ENCODE data around the gene ADSS1. TPM values are rescaled to one million over a fixed set of nuclear protein-coding genes. Genes with fewer than 3 reads are reported as not detected.

The ADSS1 gene
- total RNA-seq, 1 donor from 2014 or later: 10.3 TPM

DNA sequence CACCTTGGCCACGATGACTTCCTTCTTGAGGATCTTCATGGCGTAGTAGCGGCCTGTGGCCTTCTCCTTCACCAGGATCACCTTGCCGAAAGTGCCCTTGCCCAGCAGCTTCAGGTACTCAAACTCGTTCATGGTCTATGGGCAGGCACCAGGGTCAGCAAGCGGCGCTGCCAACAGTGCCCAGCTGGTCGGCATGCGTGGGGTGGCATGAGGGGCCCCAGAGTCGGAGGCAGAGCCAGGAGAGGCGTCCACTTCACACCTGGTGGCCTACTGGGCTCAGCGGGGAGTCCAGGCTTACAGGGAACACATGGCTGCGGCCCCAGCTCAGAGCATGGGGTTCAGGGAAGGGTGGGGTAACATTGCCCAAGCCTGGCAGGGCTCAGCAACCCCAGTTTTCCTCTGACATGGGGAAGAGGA lies 51.1 kb downstream of the ADSS1 start:
- H3K36me3 ChIP-seq: peaks cover 0 to 18% of the 10 kb centered on the region in 2 donors
- no peak overlapping the region for H3K4me3 ChIP-seq
- no peak for DNase-seq (ENCODE audit: extremely low spot score in 2 of 2)
- intact Hi-C loops (cut with DNase I): no loop called here
- no peaks in the 10 kb centered on the region for H3K9me3 ChIP-seq
- TF ChIP-seq POLR2A (IDR thresholded peaks at IDR 0.05) (no peak), POLR2AphosphoS5 (IDR thresholded peaks at IDR 0.05; ENCODE audit: insufficient read depth in 1 of 2, low read depth in 1 of 2) (no peak)
- TF ChIP-seq, protein P1, sequence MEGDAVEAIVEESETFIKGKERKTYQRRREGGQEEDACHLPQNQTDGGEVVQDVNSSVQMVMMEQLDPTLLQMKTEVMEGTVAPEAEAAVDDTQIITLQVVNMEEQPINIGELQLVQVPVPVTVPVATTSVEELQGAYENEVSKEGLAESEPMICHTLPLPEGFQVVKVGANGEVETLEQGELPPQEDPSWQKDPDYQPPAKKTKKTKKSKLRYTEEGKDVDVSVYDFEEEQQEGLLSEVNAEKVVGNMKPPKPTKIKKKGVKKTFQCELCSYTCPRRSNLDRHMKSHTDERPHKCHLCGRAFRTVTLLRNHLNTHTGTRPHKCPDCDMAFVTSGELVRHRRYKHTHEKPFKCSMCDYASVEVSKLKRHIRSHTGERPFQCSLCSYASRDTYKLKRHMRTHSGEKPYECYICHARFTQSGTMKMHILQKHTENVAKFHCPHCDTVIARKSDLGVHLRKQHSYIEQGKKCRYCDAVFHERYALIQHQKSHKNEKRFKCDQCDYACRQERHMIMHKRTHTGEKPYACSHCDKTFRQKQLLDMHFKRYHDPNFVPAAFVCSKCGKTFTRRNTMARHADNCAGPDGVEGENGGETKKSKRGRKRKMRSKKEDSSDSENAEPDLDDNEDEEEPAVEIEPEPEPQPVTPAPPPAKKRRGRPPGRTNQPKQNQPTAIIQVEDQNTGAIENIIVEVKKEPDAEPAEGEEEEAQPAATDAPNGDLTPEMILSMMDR (IDR thresholded peaks at IDR 0.05): no peak
- peaks cover 12% of the 10 kb centered on the region for H3K4me1 ChIP-seq
- H3K27me3 ChIP-seq: no peaks in the 10 kb centered on the region
- no peak overlapping the region for H3K27ac ChIP-seq

GRCh38 chr14:104776481-104776880 lies 52.5 kb downstream of the ADSS1 start:
- DNase-seq (ENCODE audit: extremely low spot score in 2 of 2): no peak
- no peaks in the 10 kb centered on the region for H3K27me3 ChIP-seq
- H3K4me3 ChIP-seq: no peak overlapping the region
- no peak overlapping the region for H3K27ac ChIP-seq
- no peak for TF ChIP-seq POLR2AphosphoS5 (IDR thresholded peaks at IDR 0.05; ENCODE audit: insufficient read depth in 1 of 2, low read depth in 1 of 2)
- TF ChIP-seq, protein P1 (IDR thresholded peaks at IDR 0.05): no peak
- no peak for TF ChIP-seq POLR2A (IDR thresholded peaks at IDR 0.05)
- intact Hi-C loops (cut with DNase I): no loop called here
- H3K4me1 ChIP-seq: peaks cover 12% of the 10 kb centered on the region
- no peaks in the 10 kb centered on the region for H3K9me3 ChIP-seq
- peaks cover 0 to 10% of the 10 kb centered on the region in 2 donors for H3K36me3 ChIP-seq

DNA sequence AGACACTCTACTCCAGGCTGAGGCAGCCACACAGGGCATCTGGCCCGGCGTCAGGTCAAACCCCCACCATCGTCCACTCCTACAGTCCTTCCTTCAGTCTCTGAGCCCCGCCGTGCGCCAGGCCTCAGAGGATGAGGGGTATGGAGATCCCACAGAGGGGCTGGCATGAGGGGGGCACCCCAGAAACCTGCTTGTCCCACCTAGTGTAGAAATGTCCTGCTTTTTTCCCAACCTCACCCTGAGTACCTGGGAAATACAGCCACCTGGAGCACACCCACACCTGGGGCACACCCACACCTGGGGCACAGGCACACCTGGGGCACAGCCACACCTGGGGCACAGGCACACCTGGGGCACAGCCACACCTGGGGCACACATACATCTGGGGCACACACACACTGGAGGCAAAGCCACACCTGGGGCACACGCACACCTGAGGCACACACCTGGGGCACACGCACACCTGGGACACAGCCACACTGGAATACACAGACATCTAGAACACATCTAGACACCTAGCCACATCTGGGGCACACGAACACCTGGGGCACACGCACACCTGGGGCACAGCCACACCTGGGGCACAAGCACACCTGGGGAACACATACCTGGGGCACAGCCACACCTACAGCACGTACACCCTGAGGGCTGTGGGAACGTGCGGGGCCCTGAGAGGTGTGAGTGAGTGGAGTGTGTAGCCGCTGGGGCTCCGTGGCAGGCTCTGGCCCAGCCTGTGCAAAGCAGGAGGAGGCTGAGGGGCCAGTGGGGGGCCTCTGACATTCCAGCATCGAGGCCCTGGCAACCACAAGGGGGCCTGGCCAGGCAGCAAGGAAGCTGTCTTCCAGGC lies 53.2 kb downstream of the ADSS1 start:
- TF ChIP-seq POLR2A (IDR thresholded peaks at IDR 0.05): no peak
- TF ChIP-seq, protein P1 (IDR thresholded peaks at IDR 0.05): no peak
- TF ChIP-seq POLR2AphosphoS5 (IDR thresholded peaks at IDR 0.05; ENCODE audit: insufficient read depth in 1 of 2, low read depth in 1 of 2): no peak
- intact Hi-C loops (cut with DNase I): no loop called here
- H3K27me3 ChIP-seq: no peaks in the 10 kb centered on the region
- DNase-seq (ENCODE audit: extremely low spot score in 2 of 2): no peak
- no peaks in the 10 kb centered on the region for H3K9me3 ChIP-seq
- peaks cover 0 to 5% of the 10 kb centered on the region in 2 donors for H3K36me3 ChIP-seq
- H3K4me3 ChIP-seq: no peak overlapping the region
- H3K4me1 ChIP-seq: peaks cover 12% of the 10 kb centered on the region
- no peak overlapping the region for H3K27ac ChIP-seq

GRCh38 chr14:104777808-104778249 lies 53.8 kb downstream of the ADSS1 start:
- DNase-seq (ENCODE audit: extremely low spot score in 2 of 2): no peak
- Histone ChIP-seq H3K9me3 (no peaks in the 10 kb centered on the region), H3K27me3 (no peaks in the 10 kb centered on the region), H3K36me3 (peaks cover 0 to 5% of the 10 kb centered on the region in 2 donors), H3K27ac (no peak overlapping the region), H3K4me3 (no peak overlapping the region), H3K4me1 (peaks cover 12% of the 10 kb centered on the region)
- no peak for TF ChIP-seq POLR2A (IDR thresholded peaks at IDR 0.05)
- TF ChIP-seq POLR2AphosphoS5 (IDR thresholded peaks at IDR 0.05; ENCODE audit: insufficient read depth in 1 of 2, low read depth in 1 of 2): no peak
- TF ChIP-seq, protein P1 (IDR thresholded peaks at IDR 0.05): no peak
- intact Hi-C loops (cut with DNase I): no loop called here

All from vagina (tissue), 2 donors.